Endodermal cell (in vitro differentiated cells): Measurements from ENCODE around the gene RUFY4. TPM values are rescaled to one million over a fixed set of nuclear protein-coding genes. Genes with fewer than 3 reads are reported as not detected.

Experiments
- DNase-seq: peaks from one replicate; pipeline ENCODE4 v3.0.0-alpha.2; 2017
- H3K27ac ChIP-seq: 2 replicates; pipeline ENCODE4 v1.5.1; 2013; ENCODE audit warnings: mild to moderate bottlenecking, low read depth, low read length, moderate library complexity
- H3K27me3 ChIP-seq: 2 replicates; pipeline ENCODE4 v1.6.1; 2013; ENCODE audit warnings: mild to moderate bottlenecking, low read length, moderate library complexity; ENCODE audit not compliant: insufficient read depth, control insufficient read depth, poor library complexity, severe bottlenecking
- H3K36me3 ChIP-seq: 2 replicates; pipeline ENCODE4 v1.7.0; 2013; ENCODE audit warnings: mild to moderate bottlenecking, low read length, moderate library complexity; ENCODE audit not compliant: control insufficient read depth, insufficient read depth
- H3K4me1 ChIP-seq: one replicate; pipeline ENCODE4 v1.7.0; 2013; ENCODE audit warnings: low read length; ENCODE audit not compliant: control insufficient read depth, insufficient read depth
- H3K4me3 ChIP-seq: 2 replicates; pipeline ENCODE4 v1.5.1; 2013; ENCODE audit warnings: mild to moderate bottlenecking, low read length, moderate library complexity
- H3K9ac ChIP-seq: 2 replicates; pipeline ENCODE4 v1.6.1; 2013; ENCODE audit warnings: mild to moderate bottlenecking, low read length, moderate library complexity; ENCODE audit not compliant: poor library complexity, severe bottlenecking; ENCODE audit errors: extremely low read depth
- H3K9me3 ChIP-seq: 2 replicates; pipeline ENCODE4 v1.6.1; 2013; ENCODE audit warnings: mild to moderate bottlenecking, low read length, moderate library complexity; ENCODE audit not compliant: control insufficient read depth
- H3K27ac Mint-ChIP-seq: 2 replicates; pipeline ENCODE4 v1.8.0; 2020; ENCODE audit warnings: mixed read lengths
- H3K27me3 Mint-ChIP-seq: 2 replicates; pipeline ENCODE4 v1.8.0; 2021; ENCODE audit warnings: mild to moderate bottlenecking, mixed read lengths; ENCODE audit not compliant: insufficient read depth
- H3K36me3 Mint-ChIP-seq: 2 replicates; pipeline ENCODE4 v1.8.0; 2020; ENCODE audit warnings: low read depth, mixed read lengths
- H3K4me1 Mint-ChIP-seq: 2 replicates; pipeline ENCODE4 v1.8.0; 2020; ENCODE audit warnings: mixed read lengths
- H3K4me3 Mint-ChIP-seq: 2 replicates; pipeline ENCODE4 v1.8.0; 2020; ENCODE audit warnings: mild to moderate bottlenecking, moderate library complexity, mixed read lengths
- H3K9me3 Mint-ChIP-seq: 2 replicates; pipeline ENCODE4 v1.8.0; 2020; ENCODE audit warnings: mild to moderate bottlenecking, mixed read lengths
- WGBS, 2 experiments: methylation state at CpG; one replicate each; pipeline versions ENCODE4 v1.1.5 to v1.1.7; 2013; ENCODE audit warnings: missing lambda C conversion rate in 2 of 2, mixed read lengths in 1 of 2; ENCODE audit not compliant: insufficient coverage in 1 of 2, insufficient read length in 1 of 2; 5-methylcytosine and 5-hydroxymethylcytosine counted together
- total RNA-seq, 2 donors: library from RNA; stranded (reverse); fragmentation: NEBNext Ultra II Directional in 1 of 2; extraction: Animal tissue kit (Norgen Biotek cat#: 25700) in 1 of 2; gene quantifications; 2 replicates in 1 of 2; 3 replicates in 1 of 2; pipeline ENCODE4 v1.2.1, GENCODE V29; 2021
- TF ChIP-seq, protein P1 (sequence below): fragments of 200-600 bp; sonication (generic); conservative IDR thresholded peaks from 2 replicates; pipeline ENCODE4 v1.5.0; 2021; ENCODE audit warnings: antibody characterized with exemption, mild to moderate bottlenecking

The RUFY4 gene
- total RNA-seq, 2 donors from 2014 or later = 0.35 TPM; not detected in 1

DNA sequence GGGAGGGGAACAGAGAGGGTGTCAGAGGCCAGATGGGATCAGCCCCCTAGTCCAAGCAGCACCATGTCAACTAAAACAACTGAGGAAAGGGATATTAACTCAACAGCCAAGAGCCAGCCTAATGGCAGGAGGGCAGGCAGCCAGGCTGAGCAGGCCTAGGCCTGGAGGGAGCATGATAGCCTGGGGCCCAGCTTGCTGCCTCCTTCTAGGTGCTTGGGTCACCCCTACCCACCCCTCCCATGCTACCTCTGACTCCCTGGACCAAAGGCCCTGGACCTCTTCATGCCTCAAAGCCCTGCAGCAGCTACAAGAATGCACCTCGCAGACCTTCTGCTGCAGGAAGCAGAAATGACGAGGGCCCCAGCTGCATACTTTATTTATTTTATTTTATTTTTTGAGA, 44.2 kb upstream of the RUFY4 start:
- Mint-ChIP-seq H3K36me3 (no peaks in the 10 kb centered on the region), H3K27ac (no peak overlapping the region), H3K9me3 (no peaks in the 10 kb centered on the region), H3K4me3 (no peak overlapping the region), H3K4me1 (peaks cover 13% of the 10 kb centered on the region), H3K27me3 (no peaks in the 10 kb centered on the region)
- Histone ChIP-seq H3K36me3 (no peaks in the 10 kb centered on the region), H3K27ac (no peak overlapping the region), H3K4me1 (peaks cover 9% of the 10 kb centered on the region), H3K27me3 (no peaks in the 10 kb centered on the region), H3K9me3 (no peaks in the 10 kb centered on the region), H3K9ac (no peak overlapping the region), H3K4me3 (no peak overlapping the region)
- DNase-seq = peak; percentile 31
- WGBS, 2 experiments = 90% methylated on average over 2 of the region's 2 CpGs
- TF ChIP-seq, protein P1, sequence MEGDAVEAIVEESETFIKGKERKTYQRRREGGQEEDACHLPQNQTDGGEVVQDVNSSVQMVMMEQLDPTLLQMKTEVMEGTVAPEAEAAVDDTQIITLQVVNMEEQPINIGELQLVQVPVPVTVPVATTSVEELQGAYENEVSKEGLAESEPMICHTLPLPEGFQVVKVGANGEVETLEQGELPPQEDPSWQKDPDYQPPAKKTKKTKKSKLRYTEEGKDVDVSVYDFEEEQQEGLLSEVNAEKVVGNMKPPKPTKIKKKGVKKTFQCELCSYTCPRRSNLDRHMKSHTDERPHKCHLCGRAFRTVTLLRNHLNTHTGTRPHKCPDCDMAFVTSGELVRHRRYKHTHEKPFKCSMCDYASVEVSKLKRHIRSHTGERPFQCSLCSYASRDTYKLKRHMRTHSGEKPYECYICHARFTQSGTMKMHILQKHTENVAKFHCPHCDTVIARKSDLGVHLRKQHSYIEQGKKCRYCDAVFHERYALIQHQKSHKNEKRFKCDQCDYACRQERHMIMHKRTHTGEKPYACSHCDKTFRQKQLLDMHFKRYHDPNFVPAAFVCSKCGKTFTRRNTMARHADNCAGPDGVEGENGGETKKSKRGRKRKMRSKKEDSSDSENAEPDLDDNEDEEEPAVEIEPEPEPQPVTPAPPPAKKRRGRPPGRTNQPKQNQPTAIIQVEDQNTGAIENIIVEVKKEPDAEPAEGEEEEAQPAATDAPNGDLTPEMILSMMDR = no peak

DNA sequence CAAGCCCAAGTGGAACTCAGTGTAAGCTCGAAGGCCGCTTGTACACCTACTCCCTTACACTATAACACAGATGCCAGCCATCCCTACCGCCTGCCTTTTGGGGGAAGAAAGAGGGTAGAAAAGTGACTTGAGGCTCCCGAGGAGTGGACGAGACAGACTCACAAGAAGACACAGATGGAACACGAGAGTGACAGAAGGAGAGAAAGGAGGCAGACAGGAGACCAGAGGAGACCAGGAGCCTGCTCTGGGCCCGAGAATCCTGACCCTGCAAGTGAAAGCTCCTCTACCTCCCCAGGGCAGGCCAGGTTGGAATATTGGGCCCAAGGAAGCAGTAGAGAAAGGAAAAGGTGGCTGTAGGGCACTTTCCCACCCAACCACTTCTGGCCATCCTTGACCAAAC, 42.8 kb upstream of the RUFY4 start:
- H3K27ac ChIP-seq = no peak overlapping the region
- no peaks in the 10 kb centered on the region for H3K27me3 Mint-ChIP-seq
- no peaks in the 10 kb centered on the region for H3K36me3 Mint-ChIP-seq
- H3K4me1 Mint-ChIP-seq = peaks cover 4% of the 10 kb centered on the region
- no peak overlapping the region for H3K9ac ChIP-seq
- no peaks in the 10 kb centered on the region for H3K4me1 ChIP-seq
- no peaks in the 10 kb centered on the region for H3K27me3 ChIP-seq
- TF ChIP-seq, protein P1 = no peak
- H3K9me3 ChIP-seq = no peaks in the 10 kb centered on the region
- no peak overlapping the region for H3K4me3 Mint-ChIP-seq
- peak; percentile 44 for DNase-seq
- whole genome bisulfite sequencing, 2 experiments = 93 to 95% methylated on average over 3 to 7 of the region's 7 CpGs
- no peak overlapping the region for H3K27ac Mint-ChIP-seq
- no peak overlapping the region for H3K4me3 ChIP-seq
- H3K36me3 ChIP-seq = no peaks in the 10 kb centered on the region
- H3K9me3 Mint-ChIP-seq = no peaks in the 10 kb centered on the region

DNA sequence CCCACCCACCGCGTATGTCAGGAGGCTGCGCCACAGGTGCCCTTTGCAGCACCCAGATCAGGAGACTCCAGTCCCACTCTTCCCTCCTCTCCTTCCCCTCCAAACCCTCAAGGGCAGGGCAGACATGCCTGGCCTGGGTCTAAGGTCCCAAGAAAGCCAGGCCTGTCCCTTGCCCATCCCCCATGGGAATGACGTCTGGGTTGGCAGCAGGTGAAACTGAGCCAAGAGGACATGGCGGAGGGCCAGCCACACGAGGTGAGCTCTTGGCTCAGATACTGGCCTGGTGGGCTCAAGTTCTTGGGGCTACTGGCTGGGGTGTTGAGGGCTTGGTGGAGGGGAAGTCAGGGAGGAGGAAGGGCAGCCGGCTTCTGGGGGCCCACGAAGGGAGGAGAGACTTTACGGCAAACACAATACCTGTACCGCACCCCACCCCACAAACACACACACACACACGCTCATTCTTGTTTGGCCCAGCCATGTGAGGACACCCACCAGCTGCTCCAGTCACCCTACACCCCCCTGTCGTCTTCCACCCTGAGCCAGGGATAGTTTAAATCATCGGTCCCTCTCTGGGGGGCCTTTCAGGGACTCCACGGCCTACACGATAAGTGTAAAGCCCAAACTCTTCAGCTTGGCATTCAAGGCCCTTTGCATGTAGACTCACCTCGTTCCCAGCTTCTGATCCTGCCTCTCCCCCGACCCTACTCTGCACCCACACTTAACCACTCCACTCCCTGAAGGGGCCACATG, 42.2 kb upstream of the RUFY4 start:
- no peaks in the 10 kb centered on the region for H3K36me3 Mint-ChIP-seq
- peaks cover 4% of the 10 kb centered on the region for H3K4me1 Mint-ChIP-seq
- no peak overlapping the region for H3K4me3 ChIP-seq
- WGBS, 2 experiments = 88 to 96% methylated on average over 4 to 17 of the region's 17 CpGs
- TF ChIP-seq, protein P1 = no peak
- H3K27me3 ChIP-seq = no peaks in the 10 kb centered on the region
- no peak overlapping the region for H3K4me3 Mint-ChIP-seq
- H3K27me3 Mint-ChIP-seq = no peaks in the 10 kb centered on the region
- no peaks in the 10 kb centered on the region for H3K9me3 Mint-ChIP-seq
- peak; percentile 45 for DNase-seq
- no peaks in the 10 kb centered on the region for H3K9me3 ChIP-seq
- no peaks in the 10 kb centered on the region for H3K36me3 ChIP-seq
- H3K27ac Mint-ChIP-seq = no peak overlapping the region
- H3K9ac ChIP-seq = no peak overlapping the region
- no peaks in the 10 kb centered on the region for H3K4me1 ChIP-seq
- H3K27ac ChIP-seq = no peak overlapping the region
